HG03045 (cell line): ENCODE measurements around the gene MPRIP.

Experiments
- ATAC-seq: cut with Tn5 transposase; IDR thresholded peaks from one replicate; pipeline ENCODE4 v1.9.1; 2021; ENCODE audit warnings: mild to moderate bottlenecking, moderate library complexity; ENCODE audit not compliant: unreplicated experiment

MPRIP gene

DNA sequence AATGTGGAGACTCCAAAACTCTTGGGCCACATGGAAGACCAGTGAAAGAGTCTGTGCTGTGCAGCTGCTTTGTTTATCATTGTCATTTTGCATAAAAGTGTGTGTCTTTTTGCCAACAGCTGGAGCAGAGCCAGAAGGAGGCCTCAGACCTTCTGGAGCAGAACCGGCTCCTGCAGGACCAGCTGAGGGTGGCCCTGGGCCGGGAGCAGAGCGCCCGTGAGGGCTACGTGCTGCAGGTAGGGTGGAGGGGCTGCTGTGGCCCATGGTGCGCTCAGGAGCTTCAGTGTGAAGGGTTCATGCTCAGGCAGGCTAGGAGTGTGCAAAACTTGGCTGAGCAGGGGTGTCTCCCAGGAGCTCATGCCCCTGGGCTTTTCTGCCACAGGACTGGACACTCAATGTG is 118.9 kb downstream of the MPRIP start:
- ATAC-seq: no peak

DNA sequence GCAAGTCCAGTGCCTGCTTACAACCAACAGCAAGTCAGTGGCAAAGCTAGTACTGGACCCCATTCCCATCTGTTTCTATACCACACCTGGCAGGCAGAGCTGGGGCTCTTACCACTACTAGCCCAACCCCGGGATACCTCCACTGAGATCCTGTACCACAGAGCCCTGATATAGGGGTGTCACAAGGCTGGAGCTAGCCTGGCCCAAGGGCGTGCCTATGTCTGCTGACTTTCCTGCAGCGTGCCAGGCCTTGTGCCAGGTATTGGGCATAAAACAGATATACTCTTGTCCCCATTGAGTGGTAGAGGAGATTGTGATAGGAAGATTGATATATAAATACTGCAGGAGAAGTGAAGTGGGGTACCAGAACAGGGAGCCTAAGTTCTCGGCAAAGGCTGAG is 119.5 kb downstream of the MPRIP start:
- ATAC-seq: no peak

DNA sequence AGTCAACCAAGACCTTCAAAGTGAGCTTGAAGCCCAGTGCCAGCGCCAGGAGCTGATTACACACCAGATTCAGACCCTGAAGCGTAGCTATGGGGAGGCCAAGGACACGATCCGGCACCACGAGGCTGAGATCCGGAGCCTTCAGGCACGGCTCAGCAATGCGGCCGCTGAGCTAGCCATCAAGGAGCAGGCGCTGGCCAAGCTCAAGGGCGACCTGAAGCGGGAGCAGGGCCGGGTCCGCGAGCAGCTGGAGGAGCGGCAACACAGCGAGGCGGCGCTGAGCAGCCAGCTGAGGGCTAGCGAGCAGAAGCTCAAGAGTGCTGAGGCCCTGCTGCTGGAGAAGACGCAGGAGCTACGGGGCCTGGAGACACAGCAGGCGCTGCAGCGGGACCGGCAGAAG is 121.9 kb downstream of the MPRIP start:
- no peak for ATAC-seq

DNA sequence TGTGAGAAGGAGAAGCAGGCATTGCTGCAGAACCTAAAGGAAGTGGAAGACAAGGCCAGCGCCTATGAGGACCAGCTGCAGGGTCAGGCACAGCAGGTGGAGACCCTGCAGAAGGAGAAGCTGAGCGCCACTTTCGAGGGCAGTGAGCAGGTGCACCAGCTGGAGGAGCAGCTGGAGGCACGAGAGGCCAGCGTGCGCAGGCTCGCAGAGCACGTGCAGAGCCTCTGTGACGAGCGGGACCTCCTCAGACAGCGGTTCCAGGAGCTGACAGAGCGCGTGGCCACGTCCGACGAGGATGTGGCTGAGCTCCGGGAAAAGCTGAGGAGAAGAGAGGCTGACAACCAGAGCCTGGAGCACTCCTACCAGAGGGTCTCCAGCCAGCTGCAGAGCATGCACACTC is 122.4 kb downstream of the MPRIP start:
- ATAC-seq: no peak

DNA sequence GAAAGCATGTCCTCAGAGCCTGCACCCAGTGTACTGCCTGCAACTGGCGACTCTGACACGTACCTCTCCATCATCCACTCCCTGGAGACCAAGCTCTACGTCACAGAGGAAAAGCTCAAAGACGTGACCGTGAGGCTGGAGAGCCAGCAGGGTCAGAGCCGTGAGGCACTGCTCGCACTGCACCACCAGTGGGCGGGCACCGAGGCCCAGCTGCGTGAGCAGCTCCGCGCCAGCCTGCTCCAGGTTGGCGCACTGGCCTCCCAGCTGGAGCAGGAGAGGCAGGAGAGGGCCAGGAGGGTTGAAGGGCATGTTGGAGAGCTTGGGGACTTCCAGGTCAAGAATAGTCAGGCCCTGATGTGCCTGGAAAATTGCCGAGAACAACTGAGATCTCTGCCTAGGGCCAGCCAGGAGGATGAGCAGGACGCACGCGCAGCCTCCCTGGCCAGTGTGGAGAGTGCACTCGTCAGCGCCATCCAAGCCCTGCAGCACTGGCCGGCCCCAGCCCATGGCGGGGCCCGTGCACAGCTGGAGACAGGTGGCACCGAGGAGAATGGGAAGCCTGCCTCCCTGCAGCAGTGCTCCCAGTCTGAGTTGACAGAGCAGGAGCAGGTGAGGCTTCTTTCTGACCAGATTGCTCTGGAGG is 123.5 kb downstream of the MPRIP start:
- no peak for ATAC-seq

- no peak for ATAC-seq
Measured at GRCh38 chr17:17166446-17166845, 124.2 kb downstream of the MPRIP start.

- ATAC-seq: no peak
Measured at GRCh38 chr17:17167356-17167755, 125.1 kb downstream of the MPRIP start.

DNA sequence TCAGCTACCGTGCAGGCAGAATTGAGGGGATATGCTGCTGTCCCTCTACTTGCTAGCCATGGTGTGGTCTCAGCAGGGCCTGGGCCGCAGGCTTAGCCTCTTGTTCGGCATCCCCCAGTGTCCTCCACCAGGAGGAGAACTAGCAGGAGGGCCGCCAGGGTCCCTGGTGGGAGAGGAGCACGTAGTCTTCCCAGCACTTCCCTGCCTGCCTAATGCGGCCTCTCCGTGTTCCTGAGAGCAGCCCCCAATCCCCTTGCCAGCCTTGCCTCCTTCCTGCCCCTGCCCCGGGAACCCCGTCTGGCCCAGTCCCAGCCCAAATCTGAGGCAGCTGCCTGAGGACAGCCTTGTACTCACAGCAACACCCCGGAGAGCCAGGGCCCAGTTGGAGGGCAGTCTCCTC is 125.7 kb downstream of the MPRIP start:
- no peak for ATAC-seq

- no peak for ATAC-seq
Measured at GRCh38 chr17:17168401-17168800, 126.1 kb downstream of the MPRIP start.

GRCh38 chr17:17169396-17169795 is 127.1 kb downstream of the MPRIP start:
- ATAC-seq: no peak

- no peak for ATAC-seq
Measured at GRCh38 chr17:17170346-17170985, 128.2 kb downstream of the MPRIP start.

DNA sequence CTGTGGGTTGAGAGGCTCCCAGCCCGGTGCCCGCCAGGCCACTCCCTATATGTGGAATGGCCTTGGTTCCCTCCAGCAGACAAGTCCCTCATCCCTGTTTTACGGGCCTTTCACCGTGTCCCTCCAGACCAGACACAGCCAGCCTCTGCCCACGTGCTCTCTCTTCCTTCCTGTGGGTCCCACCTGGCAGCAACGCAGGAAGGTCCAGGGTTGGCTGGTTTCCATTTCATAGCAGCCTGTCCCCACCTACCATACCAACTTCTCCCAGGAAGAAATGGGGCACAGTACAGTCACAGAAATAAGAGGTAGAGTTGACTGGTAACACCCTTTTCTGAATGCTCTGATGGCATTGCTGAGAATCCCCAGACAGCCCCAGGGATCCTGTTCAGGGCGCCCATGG is 128.9 kb downstream of the MPRIP start:
- ATAC-seq: no peak

GRCh38 chr17:17172001-17172939 is 130.0 kb downstream of the MPRIP start:
- ATAC-seq: no peak

GRCh38 chr17:17172990-17173389 is 130.7 kb downstream of the MPRIP start:
- ATAC-seq: no peak

GRCh38 chr17:17173921-17174320 is 131.7 kb downstream of the MPRIP start:
- ATAC-seq: no peak

GRCh38 chr17:17175340-17175739 is 133.1 kb downstream of the MPRIP start:
- ATAC-seq: no peak

- ATAC-seq: no peak
Measured at GRCh38 chr17:17175917-17176316, 133.7 kb downstream of the MPRIP start.

DNA sequence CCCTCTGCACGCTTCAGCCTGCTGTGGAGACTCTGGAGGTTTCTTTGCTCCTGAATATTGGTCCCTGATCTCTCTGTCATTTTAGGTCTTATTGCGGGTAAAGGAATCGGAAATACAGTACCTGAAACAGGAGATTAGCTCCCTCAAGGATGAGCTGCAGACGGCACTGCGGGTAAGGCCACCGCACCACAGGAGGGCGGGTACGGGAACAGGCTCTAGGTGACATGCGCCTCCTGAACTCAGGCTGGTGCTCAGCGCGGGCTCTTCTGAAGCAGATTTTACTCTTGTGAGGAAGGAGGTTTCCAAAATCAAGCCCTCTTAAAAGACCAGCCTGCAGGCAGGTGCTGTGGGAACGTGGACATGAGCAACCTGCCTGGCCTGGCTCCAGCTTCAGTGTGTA is 134.1 kb downstream of the MPRIP start:
- no peak for ATAC-seq

DNA sequence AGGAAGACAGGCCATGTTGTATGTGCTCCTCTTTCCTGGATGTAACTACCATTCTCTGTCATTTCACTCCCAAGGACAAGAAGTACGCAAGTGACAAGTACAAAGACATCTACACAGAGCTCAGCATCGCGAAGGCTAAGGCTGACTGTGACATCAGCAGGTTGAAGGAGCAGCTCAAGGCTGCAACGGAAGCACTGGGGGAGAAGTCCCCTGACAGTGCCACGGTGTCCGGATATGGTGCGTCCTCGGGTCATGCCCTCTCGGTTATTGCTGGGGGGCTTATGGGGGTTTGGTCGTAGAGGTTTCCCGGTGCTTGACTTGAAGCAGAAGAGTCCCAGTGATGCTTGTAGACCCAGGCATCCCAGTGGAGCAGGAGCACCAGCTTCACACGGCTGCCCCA is 134.9 kb downstream of the MPRIP start:
- no peak for ATAC-seq

GRCh38 chr17:17179371-17179827 is 137.1 kb downstream of the MPRIP start:
- no peak for ATAC-seq

- no peak for ATAC-seq
Measured at GRCh38 chr17:17180141-17180603, 137.9 kb downstream of the MPRIP start.
